Stimulated activated CD4-positive, alpha-beta T cell treated with anti-CD3 and anti-CD28 coated beads, Interleukin-2, amount 100 ng/mL, for 4 hours (primary cell): ENCODE measurements around the gene CALB2.
"Not testable (repeated sequence)": the region's sequence is repeated elsewhere in the genome, so short reads cannot be mapped to it uniquely, and the experiment has no call there.

Experiments used
- DNase-seq: peaks from one replicate; pipeline ENCODE4 v3.0.0-alpha.2; 2020; ENCODE audit warnings: low read depth

Gene CALB2

DNA sequence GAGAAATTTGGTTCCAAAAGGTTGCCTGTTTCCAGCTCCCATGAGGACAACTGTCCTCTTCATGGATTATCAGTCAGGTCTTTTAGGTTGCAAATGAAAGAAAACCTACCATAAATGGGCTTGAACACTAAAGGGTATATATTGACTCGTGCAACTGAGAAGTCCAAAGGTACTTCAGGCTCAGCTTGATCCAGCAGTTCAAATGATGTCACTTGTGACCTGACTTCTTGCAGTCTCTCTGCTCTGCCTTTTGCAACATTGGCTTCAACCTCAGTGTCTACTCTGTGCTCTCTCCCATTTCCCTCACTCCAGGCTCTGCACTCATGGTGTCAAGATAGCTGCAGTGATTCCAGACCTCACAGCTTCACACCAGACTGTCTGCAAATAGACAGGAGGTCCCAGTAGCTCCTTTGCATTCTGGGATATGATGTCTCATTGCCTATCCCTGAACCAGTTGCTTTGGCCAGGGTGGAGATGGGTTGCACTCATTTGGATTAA, 5.5 kb upstream of the CALB2 start:
- no peak for DNase-seq

DNA sequence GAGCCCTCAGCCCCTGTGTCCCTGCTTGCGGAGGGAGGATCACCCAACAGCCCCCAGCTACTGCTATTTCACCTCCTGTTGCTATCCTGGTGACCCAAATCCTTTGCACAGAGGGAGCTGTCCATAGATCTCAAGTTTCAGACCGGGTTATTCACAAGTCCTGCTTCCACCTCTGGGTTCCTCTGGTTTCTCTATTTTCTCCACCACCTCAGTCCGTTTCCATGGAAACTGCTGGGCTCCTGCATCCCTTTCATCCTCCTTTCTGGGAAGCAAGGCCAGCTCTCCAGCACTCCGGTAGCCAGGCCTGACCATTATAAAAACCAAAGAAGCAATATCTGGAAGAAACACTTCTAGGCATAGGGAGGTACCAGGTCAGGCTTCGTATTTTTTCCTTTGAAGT, 4.8 kb upstream of the CALB2 start:
- DNase-seq = no peak

DNA sequence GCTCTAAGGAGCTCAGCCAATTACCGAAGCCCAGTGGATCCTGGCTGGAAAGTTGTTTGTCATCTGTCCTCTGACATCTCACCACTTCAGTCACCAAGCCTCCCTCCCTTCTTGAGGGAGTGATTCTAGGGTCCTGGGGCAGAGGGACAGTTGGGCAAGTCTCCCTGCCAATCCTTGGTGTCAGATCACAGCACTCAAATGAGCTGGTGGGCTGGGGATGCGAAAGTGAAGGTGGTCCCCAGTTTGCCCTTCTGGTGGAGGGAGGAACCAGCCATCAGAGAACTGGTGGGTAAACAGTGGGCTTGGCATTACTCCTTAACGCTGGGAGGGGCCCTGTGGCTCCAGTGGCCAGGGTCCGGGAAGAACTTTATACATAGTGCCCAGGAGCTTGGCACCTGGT, 4.4 kb upstream of the CALB2 start:
- no peak for DNase-seq

DNA sequence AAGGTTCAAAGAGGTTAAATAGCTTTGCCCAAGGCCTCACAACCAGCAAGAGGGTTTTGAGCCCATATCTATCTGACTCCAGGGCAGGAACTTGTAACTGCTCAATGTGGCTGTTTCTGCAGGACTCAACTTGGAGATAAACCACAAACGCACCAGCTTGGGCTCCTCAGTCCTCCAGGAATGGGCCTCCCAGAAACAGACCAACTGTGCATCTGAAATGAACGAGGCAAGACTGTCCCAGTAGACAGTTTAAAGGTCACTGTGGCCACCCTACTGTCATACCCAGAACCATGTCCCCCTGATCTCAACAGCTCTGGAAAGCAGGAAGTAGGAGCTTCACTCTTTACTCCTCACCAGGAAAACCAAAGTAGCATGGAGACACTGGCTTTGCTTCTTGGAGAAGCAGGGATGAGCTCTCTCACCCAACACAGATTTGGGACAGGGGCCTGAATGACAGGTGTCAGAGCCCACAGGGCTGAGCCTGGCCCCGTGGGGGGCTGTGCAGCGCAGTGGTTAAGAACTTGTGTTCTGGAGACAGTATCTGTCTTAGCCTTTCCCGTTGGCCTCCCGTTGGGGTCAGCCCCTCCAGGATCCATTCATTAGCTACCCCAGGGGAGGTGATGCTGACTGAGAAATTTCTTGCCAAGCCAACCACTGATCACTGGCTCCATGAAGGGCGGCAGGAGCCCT, 2.3 kb upstream of the CALB2 start:
- DNase-seq = no peak

DNA sequence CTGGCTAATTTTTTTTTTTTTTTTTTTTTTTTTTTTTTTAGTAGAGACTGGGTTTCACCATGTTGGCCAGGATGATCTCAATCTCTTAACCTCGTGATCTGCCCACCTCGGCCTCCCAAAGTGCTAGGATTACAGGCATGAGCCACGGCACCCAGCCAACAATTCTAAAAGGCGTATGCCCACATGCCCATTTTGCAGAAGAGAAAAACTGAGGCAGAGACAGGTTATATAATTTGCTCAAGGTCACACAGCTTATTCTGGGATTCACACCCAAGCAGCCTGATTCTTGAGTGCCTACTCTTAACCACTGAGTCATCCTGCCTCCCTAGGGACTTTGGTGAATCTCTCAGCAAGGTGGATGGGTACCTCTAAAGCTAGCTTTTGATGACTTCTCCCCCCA, 1.6 kb upstream of the CALB2 start:
- DNase-seq = not testable (repeated sequence)

DNA sequence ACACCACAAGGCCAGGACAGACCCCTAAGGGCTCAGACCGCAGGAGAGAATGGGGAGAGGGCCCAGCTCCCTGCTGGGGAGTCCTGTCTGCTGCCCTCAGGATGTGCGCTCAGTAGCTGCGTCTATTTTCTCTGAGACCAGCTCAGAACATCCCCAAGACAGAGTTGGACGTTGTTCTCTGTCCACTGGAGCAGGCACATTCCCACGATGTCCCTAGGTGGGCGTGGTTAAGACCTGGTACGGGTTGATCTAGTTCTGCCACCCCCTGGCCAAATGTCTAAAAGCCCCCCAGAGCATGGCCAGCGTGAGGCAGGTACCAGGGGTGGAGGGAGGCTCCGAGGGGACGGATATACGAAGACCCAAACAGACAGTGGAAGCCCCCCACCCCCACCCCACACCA, 842 bp upstream of the CALB2 start:
- no peak for DNase-seq

DNA sequence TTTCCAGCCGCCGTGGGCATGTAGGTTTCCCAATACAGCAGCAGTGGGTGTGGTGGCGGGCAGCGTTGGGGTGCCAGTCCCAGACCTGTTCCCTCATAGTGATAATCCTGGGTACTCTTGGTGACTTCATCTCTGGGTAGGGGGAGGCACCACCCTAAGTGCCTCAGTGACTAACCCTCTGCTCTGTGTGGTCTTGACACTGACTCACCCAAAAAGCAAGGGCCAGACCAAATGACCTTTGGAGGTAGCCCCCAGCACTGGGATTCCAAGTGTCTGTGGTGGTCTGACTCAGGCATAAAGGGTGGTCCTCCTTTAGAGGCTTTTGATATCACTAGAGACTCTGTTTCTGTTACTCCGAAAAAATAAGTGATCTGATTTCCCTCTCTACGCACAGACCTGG, 908 bp downstream of the CALB2 start:
- DNase-seq = no peak

DNA sequence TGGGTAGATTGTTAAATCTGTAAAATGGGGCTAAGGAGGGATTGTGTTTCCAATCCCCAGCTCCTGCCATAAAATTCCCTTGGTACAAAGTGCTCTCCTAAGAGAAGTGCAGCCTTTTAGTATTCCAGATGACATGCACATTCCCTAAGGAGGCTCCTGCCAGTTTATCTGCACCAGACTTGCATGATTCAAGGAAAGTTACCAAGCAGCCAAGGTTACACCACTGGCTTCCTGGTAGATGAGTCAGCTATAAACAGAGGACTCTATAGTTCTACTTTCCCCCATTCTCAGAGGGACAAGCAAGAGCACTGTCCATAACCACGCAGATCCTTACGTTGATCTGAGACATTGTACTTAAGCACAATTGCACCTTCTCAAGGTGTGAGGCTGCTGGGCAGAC, 1.9 kb downstream of the CALB2 start:
- no peak for DNase-seq

DNA sequence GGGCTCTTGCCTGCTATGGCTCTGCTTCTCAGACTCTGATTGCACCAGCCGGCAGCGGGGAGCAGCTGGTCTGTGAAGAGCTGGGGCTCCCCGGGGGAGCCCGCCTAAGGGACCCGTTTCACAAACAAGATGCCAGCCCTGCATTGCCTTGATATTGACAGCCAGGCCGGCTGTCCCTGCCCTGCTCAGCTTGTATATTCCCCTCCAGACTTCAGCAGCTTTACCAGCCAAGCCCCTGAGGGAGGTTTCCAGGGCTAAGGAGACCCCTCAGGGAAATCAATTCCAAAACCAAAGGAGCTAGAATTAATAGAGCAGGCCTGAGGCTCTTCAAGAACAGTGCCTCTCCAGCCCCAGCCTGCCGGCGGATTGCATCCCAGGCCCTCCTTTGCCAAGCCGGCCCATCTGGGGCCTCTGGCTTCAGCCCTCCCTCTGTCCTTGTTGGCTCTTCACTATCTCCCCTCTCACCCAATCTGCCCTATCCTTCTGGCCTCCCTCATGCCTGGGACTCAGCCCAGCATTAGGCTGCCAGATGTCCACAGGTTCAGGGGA, 5.7 kb downstream of the CALB2 start:
- no peak for DNase-seq

DNA sequence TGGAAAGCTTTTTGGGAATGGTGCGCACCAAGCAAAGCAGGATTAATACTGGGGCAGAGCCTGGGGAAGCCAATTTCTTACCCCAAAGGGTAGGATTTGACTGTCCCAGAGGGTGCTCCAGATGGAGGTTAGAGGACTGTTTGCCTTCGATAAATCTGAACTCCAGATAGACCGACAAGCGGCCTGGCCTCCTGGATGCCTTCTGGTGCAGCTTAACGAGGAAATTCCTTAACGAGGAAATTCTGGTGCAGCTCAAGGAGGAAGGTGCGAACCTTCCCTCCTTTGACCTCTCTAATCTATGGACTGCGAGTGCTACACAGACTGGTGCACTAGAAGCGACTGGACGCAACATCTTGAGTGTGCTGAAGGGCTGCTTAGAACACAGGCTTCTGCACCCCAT, 6.5 kb downstream of the CALB2 start:
- no peak for DNase-seq

DNA sequence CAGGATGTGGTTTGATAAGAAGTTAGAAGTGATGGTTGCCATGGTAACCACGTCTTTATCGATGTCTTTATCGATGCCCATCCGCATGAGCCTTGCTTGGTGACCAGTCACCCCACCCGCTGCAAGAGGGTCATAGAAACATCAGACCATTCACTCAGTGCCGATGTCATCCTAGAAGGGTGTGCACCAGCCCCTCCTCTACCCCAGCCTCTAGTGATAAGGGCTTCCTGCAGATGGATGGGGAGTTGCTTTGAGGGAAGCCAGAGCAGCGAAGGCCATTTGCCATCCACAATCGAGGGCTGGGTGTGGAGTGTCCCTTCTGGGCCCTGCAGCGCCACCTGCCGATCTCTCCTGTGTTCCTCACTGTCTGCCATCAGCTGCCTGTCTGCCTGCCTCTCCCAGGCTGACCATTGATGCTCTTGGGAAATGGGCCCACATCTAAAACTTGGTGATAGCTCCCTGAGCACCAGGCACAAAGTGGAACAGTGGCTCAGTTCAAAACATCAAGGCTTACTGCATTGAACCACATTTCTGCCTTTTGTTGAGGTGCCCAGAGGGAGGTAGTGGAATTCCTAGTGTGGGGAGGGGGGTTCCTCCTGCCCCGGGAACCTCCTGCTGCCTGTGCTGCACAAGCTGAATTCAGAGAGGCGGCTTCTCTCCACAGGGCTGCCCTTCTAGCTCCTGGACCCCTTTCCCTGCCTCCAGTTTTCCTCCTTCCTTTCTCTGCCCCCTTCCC, 8.9 kb downstream of the CALB2 start:
- peak; percentile 0 for DNase-seq

DNA sequence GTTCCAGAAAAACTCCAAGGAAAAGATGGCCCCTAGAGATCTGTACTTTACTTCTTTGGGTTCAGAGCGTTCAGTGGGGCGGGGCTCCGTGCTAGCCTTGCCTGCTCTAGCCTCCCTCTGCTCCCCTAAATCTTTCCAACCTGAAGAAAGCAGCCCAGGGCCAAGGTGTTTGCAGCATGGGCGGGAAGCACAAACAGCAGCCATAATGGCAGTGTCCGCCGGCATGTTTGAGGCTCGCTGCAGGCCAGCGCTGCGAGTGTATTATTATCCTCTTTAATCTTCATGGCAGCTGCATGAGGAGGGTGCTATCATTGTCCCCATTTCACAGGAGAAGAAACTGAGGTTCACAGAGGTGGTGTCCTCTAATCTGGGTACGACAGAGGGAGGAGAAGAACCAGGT, 10.4 kb downstream of the CALB2 start:
- no peak for DNase-seq

DNA sequence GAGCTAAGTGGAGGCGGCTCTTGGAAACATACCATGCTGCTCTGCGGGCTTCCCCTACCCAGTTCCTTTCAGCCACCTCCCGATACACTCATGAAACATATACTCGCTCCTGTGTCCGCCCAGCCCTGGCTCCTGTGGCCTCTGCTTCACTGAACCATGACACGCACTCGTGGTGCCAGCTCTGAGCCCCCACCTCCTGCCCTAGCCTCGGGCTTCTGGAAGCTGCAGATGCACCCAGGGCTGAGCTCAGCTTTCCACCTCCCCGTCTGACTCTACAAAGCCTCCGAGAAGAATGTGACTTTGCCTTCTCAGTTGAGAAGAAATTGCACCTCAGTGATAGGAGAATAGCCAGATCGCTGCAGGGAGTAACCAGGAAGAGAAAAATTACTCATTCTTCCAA, 11.0 kb downstream of the CALB2 start:
- no peak for DNase-seq

DNA sequence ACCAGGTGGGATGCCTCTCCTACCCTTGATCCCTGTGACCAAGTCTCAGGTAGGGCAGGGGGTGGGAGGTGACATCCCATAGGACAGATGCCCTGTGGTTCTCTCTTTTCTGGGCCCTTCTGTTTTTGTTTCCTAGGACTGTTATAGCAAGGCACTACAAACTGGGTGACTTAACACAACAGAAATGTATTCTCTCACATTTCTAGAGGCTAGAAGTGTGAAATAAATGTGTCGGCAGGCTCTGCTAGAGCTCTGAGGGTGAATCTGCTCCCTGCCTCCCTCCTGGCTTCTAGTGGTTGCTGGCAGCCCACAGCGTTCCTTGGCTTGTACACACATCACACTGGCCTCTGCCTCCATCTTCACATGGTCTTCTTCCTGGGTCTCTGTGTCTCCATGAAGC, 12.7 kb downstream of the CALB2 start:
- no peak for DNase-seq

DNA sequence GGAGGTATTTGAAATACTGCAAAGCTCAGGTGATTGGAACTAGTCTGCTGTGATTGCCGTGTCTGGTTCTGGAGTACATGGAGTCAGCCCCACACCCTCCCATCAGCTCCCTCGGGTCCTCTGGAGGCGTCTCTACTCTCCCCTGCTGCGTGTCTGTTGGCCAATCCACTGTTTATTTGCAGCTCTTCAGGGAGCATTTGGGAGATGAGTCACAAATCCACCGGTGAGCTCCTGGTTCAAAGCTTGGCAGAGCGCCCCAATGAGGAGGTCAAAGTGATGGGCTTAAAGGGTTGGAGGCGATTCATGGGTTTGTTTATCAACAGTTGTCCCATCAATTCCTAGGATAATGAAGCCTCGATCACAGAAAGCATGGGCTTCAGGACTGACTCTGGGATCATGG, 14.6 kb downstream of the CALB2 start:
- no peak for DNase-seq

DNA sequence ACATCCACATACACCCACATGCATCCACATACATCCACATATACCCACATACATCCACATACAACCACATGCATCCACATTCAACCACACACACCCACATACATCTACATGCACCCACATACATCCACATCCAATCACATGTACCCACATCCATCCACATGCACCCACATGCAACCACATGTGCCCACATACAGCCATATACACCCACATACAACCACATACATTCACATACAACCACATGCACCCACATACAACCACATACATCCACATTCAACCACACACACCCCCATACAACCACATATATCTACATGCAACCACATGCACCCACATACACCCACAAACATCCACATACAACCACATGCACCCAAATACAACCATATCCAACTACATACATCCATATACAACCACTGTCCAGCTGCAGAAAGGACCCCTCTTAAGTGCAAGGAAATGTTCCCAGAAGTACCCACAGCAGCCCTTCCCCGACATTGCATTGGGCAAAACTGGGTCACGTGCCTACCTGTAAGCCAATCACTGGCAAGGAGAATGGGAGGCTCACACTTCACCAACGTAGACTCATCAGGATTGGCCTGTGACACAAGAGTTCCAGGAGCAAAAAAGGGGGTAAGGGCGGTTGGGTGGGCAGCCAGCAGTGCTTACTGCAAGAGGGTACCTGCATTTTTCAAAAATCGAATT, 18.1 kb downstream of the CALB2 start:
- DNase-seq = no peak

DNA sequence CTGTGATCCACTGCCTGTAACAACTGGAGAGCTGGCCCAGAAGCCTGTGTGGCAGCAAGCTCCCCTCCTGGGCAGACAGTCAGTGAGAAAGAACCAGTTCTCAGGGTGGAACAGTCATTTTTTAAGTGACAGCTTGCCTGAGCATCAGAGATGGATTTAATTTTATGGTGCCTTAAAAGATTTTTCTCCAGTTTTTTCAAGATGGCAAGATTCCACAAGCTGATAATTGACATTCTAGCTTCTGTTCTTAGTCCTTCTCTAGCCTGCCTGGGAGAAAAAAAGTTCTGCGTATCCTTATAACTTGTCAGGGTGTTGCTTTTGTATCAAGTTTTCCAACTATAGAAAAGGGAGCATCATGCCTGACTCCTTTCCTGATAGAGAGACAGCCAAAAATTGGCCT, 21.2 kb downstream of the CALB2 start:
- DNase-seq = no peak

DNA sequence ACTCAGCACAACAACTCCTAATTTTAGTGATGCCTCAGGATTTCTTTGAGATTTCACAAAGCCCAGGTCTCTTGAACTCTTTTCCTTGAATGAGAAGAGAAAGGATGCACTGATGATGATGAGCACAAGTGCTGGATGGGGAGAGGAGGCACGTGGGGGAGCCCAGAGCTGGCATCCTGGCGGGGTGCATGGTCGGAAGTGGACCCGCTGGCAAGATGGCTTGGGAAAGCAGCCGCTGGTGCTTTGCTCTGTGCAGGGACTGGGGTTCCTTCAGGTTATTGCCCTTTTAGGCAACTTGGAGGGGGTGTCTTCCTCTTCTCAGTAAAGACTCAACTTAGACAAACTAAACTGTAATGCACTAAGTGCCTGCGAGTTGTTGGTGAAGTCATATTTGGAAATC, 22.3 kb downstream of the CALB2 start:
- DNase-seq = no peak

DNA sequence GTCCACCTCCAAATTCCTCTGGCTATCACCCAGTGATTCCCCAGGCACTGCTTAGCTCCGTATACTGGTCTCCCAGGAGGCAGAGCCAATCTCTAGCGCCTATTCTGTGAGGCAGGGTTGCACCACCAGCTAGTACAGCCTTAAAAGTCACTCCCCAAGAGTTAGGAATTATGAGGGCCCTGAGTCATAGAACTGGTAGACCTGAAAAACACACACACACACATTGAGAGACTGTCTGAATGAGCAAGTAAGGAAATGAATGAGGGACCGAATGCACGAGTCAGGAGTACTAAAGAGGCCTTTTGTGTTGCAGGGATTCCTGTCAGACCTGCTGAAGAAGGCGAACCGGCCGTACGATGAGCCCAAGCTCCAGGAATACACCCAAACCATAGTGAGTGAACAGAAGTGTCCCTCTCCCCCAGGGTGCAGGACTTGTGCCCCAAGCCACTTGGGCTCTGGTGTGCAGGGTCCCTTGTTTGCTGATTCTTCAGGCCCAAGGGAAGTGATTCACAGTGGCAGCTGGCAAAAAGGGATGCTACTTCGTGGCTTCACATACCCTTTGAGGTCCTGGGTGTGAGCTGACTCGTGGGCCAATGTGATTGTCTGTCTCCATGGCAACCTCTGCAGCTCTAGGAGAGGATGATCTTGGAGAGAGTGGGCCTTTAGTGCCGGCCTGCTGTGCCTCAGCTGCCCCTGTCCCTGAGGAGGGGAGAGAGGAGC, 24.7 kb downstream of the CALB2 start:
- DNase-seq = no peak

DNA sequence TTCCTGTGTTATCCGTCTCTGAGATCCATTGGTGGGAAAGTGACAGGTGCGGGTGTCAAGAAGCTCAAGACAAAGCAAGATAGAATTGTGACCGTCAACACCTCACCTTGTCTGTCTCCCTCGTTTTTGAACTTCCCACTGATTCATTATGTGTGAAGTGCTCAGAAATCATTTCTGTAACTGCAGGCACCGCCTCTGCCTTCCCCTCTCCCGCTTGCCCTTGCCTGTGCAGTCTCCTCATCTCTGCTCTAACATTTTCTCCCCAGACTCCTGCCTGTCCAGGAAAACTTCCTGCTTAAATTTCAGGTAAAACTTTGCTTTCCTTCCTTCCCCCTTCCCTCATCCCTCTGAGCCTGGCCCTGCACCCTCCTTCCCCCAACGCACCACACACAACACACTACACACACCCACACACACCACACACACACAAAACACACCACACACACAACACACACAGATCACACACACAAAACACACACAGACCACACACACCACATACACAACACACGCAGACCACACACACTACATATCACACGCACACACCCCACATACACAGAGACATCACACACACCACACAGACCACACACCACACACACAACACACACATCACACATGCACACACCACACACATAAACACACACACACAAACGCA, 25.7 kb downstream of the CALB2 start:
- no peak for DNase-seq

DNA sequence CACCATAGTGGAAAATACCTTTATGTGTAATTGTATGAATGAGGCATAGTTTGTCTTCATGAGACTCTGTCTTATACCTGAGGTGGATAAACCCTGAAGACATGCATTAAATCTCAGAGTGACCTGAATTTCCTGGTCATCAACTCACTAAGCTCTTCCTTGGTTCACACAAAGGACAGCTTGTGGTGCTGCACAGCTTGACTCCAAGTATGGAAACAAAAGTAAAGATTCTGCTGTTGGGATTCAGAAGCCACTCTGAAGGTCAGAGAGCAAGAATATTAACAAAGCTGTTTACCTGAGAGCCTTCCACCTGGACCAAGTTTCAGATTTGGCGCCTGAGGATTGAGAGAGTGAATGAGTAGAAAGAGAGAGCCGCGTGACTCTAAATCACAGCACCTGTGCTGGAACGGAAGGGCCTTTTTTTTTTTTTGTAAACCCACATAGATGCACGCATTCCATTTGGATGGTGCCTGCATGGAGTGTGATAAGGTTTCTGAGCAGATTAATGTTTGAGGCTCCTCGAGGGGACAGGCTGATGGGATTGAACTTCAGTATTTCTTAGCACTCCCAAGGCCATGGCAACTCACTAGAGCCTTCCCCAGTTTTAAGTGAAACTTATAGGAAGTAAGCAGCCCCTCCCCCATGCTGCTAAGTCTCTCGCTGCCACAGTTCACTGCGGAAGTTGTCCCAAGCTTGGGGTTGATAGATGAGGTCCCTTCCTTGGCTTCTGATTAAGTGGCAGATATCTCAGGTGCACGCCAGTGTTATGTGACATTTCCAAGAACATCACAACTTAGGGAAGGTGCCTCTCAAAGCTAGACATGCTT, 28.7 kb downstream of the CALB2 start:
- no peak for DNase-seq
